Measurements from ENCODE around the gene SPATC1L. TPM values are rescaled to one million over a fixed set of nuclear protein-coding genes. Genes with fewer than 3 reads are reported as not detected.

The SPATC1L gene
- total RNA-seq, 2 experiments from 2014 or later: 4.7 to 8.3 TPM

DNA sequence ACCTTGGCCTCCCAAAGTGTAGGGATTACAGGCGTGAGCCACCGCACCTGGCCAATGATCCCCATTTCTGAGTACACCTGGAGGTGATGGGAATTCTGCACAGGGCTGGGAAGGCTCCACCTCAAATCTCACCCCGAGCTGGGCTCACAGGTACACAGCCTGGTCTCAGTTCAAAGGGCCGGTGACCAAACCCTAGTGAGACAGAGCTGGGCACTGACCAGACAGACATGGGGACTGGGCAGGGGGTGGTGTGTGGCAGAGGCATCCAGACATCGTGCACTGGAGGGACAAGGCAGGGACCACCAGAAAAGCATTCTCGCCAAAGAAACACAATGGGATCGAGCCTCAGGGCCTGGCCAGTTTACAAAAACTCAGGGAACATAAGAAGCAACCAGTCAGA, 27.1 kb upstream of the SPATC1L start:
- CTCF ChIA-PET (ENCODE audit: unreplicated experiment): no interaction called here
- TF ChIP-seq, protein P1, sequence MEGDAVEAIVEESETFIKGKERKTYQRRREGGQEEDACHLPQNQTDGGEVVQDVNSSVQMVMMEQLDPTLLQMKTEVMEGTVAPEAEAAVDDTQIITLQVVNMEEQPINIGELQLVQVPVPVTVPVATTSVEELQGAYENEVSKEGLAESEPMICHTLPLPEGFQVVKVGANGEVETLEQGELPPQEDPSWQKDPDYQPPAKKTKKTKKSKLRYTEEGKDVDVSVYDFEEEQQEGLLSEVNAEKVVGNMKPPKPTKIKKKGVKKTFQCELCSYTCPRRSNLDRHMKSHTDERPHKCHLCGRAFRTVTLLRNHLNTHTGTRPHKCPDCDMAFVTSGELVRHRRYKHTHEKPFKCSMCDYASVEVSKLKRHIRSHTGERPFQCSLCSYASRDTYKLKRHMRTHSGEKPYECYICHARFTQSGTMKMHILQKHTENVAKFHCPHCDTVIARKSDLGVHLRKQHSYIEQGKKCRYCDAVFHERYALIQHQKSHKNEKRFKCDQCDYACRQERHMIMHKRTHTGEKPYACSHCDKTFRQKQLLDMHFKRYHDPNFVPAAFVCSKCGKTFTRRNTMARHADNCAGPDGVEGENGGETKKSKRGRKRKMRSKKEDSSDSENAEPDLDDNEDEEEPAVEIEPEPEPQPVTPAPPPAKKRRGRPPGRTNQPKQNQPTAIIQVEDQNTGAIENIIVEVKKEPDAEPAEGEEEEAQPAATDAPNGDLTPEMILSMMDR (conservative IDR thresholded peaks at IDR 0.05; ENCODE audit: low read length): no peak
- TF ChIP-seq EZH2phosphoT487 (IDR thresholded peaks at IDR 0.05; ENCODE audit: borderline replicate concordance, low read depth, low read length): no peak
- Histone ChIP-seq H3K9me2 (ENCODE audit: insufficient read depth, low read length) (no peaks in the 10 kb centered on the region), H4K20me1 (ENCODE audit: insufficient read depth, low read length) (no peaks in the 10 kb centered on the region), H3K36me3 (ENCODE audit: insufficient read depth, low read length) (peaks cover 17% of the 10 kb centered on the region; the same call in 1 of the 2 replicates), H3K4me1 (ENCODE audit: insufficient read depth, low read length, poor library complexity, severe bottlenecking) (peaks cover 3% of the 10 kb centered on the region), H3K79me2 (ENCODE audit: insufficient read depth, low read depth, low read length) (no peaks in the 10 kb centered on the region), H3K4me3 (ENCODE audit: low read depth, low read length, poor library complexity, severe bottlenecking) (no peak overlapping the region), H3K9me3 (ENCODE audit: low read length) (no peaks in the 10 kb centered on the region), H3K27ac (ENCODE audit: low read depth, low read length, poor library complexity, severe bottlenecking) (no peak overlapping the region), H3K4me2 (ENCODE audit: low read length) (no peak overlapping the region), H2AFZ (ENCODE audit: low read length) (no peak overlapping the region)
- POLR2A ChIA-PET: no interaction called here
- no TSS peak for BruUV-seq (replicated peaks)
- DNase-seq (ENCODE audit: low spot score): no peak
- intact Hi-C loops (cut with micrococcal nuclease; ENCODE audit: unreplicated experiment): no loop called here

DNA sequence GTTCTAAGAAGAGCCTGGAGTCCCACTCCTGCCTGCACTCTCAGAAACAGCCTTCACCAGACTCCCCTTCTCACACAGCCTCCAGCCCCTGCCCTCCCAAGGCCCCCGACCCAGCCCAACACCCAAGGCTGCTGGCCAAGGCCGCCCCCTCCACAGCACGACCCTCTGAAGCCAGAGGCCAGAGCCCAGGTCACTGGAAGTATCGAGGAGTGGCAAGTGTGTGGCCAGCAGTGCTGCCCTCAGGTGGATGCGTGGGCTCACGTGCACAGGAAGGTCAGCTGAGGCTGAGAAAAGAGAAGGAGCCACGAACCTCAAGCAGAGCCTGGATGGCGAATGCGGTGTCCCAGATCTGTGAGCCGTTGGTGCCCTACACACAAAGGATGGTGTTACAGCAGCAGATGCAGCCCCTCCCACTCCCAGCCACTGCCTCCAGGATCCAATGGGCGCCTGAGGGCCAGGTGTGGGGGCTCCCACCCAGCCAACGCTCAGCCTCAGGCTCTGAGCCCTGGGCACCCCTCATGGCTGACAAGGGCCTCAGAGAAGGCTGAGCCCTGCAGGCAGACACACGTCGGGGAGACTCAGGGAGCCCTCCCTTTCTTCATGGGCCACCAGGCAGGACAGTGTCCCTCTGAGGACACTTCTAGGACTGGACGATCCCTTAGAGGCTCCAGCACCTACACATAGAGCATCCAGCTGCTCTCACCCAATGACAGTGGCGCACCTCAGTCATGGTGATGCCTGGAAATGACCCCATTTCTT, 26.3 kb upstream of the SPATC1L start:
- ChIA-PET CTCF (ENCODE audit: unreplicated experiment) (no interaction called here), POLR2A (interaction anchor here (0.7 kb wide), 1 partner anchor 1196 kb away, joined by 3 read pairs; no protein-coding TSS in a partner anchor)
- BruUV-seq (replicated peaks): no TSS peak
- H2AFZ ChIP-seq (ENCODE audit: low read length): no peak overlapping the region
- no peak for DNase-seq (ENCODE audit: low spot score)
- no peaks in the 10 kb centered on the region for H3K79me2 ChIP-seq (ENCODE audit: insufficient read depth, low read depth, low read length)
- H3K9me2 ChIP-seq (ENCODE audit: insufficient read depth, low read length): no peaks in the 10 kb centered on the region
- H3K4me1 ChIP-seq (ENCODE audit: insufficient read depth, low read length, poor library complexity, severe bottlenecking): peaks cover 3% of the 10 kb centered on the region
- H4K20me1 ChIP-seq (ENCODE audit: insufficient read depth, low read length): no peaks in the 10 kb centered on the region
- H3K9me3 ChIP-seq (ENCODE audit: low read length): no peaks in the 10 kb centered on the region
- intact Hi-C loops (cut with micrococcal nuclease; ENCODE audit: unreplicated experiment): no loop called here
- no peak overlapping the region for H3K4me2 ChIP-seq (ENCODE audit: low read length)
- H3K27ac ChIP-seq (ENCODE audit: low read depth, low read length, poor library complexity, severe bottlenecking): no peak overlapping the region
- H3K4me3 ChIP-seq (ENCODE audit: low read depth, low read length, poor library complexity, severe bottlenecking): no peak overlapping the region
- TF ChIP-seq, protein P1 (conservative IDR thresholded peaks at IDR 0.05; ENCODE audit: low read length): no peak
- TF ChIP-seq EZH2phosphoT487 (IDR thresholded peaks at IDR 0.05; ENCODE audit: borderline replicate concordance, low read depth, low read length): no peak
- H3K36me3 ChIP-seq (ENCODE audit: insufficient read depth, low read length): peaks cover 15% of the 10 kb centered on the region; the same call in 1 of the 2 replicates

Data from OCI-LY7 (cell line).